Neural progenitor cell (in vitro differentiated cells): ENCODE results near the gene MSN. TPM values are rescaled to one million over a fixed set of nuclear protein-coding genes. Genes with fewer than 3 reads are reported as not detected.

Source experiments
- DNase-seq: peaks from one replicate; pipeline ENCODE4 v3.0.0-alpha.2; 2016; ENCODE audit warnings: low spot score
- H2AFZ ChIP-seq: fragments of 200-600 bp; sonication (generic); replicated peaks from 2 replicates; pipeline ENCODE4 v1.6.1; 2016; ENCODE audit warnings: antibody characterized with exemption
- H3F3A ChIP-seq: fragments of 200-600 bp; sonication (generic); 2 replicates; pipeline ENCODE4 v1.6.1; 2016; ENCODE audit warnings: antibody characterized with exemption, low read depth
- H3K27ac ChIP-seq: fragments of 200-600 bp; sonication (generic); 2 replicates; pipeline ENCODE4 v1.5.1; 2016; ENCODE audit warnings: mild to moderate bottlenecking
- H3K27me3 ChIP-seq: fragments of 200-600 bp; sonication (generic); 2 replicates; pipeline ENCODE4 v1.6.1; 2016; ENCODE audit warnings: mild to moderate bottlenecking, moderate library complexity
- H3K36me3 ChIP-seq: fragments of 200-600 bp; sonication (generic); 2 replicates; pipeline ENCODE4 v1.5.1; 2016
- H3K4me1 ChIP-seq: fragments of 200-600 bp; sonication (generic); 2 replicates; pipeline ENCODE4 v1.6.1; 2016; ENCODE audit warnings: mixed run types
- H3K4me2 ChIP-seq: fragments of 200-600 bp; sonication (generic); 2 replicates; pipeline ENCODE4 v1.6.1; 2016
- H3K4me3 ChIP-seq: fragments of 200-600 bp; sonication (generic); 2 replicates; pipeline ENCODE4 v1.5.1; 2016
- H3K79me2 ChIP-seq: fragments of 200-600 bp; sonication (generic); 2 replicates; pipeline ENCODE4 v1.6.1; 2016; ENCODE audit warnings: low read depth
- H3K9ac ChIP-seq: fragments of 200-600 bp; sonication (generic); 2 replicates; pipeline ENCODE4 v1.6.1; 2016
- H3K9me3 ChIP-seq: fragments of 200-600 bp; sonication (generic); 2 replicates; pipeline ENCODE4 v1.5.1; 2016; ENCODE audit warnings: low read depth
- H4K20me1 ChIP-seq: fragments of 200-600 bp; sonication (generic); 2 replicates; pipeline ENCODE4 v1.6.1; 2016; ENCODE audit warnings: low read depth
- H3K27ac Mint-ChIP-seq: 3 replicates; pipeline ENCODE4 v1.8.0; 2021; ENCODE audit warnings: mixed read lengths
- H3K27me3 Mint-ChIP-seq: 2 replicates; pipeline ENCODE4 v1.8.0; 2022; ENCODE audit warnings: low read depth, mild to moderate bottlenecking, inconsistent platforms, moderate library complexity, mixed read lengths; ENCODE audit not compliant: insufficient read depth
- H3K36me3 Mint-ChIP-seq: 3 replicates; pipeline ENCODE4 v1.8.0; 2021; ENCODE audit warnings: mixed read lengths
- H3K4me1 Mint-ChIP-seq: 3 replicates; pipeline ENCODE4 v1.8.0; 2021; ENCODE audit warnings: mixed read lengths
- H3K4me3 Mint-ChIP-seq: 3 replicates; pipeline ENCODE4 v1.8.0; 2021; ENCODE audit warnings: mild to moderate bottlenecking, moderate library complexity, mixed read lengths
- H3K9me3 Mint-ChIP-seq: 3 replicates; pipeline ENCODE4 v1.8.0; 2020; ENCODE audit warnings: mixed read lengths
- CTCF ChIP-seq: fragments of 200-600 bp; sonication (generic); IDR thresholded peaks from 2 replicates; pipeline ENCODE4 v1.5.1; 2017; ENCODE audit warnings: antibody characterized with exemption, mild to moderate bottlenecking
- EZH2 ChIP-seq: fragments of 200-600 bp; sonication (generic); IDR thresholded peaks from 2 replicates; pipeline ENCODE4 v1.6.1; 2017; ENCODE audit warnings: antibody characterized with exemption, mild to moderate bottlenecking, moderate library complexity
- EZH2phosphoT487 ChIP-seq: fragments of 200-600 bp; sonication (generic); IDR thresholded peaks from 2 replicates; pipeline ENCODE4 v1.6.1; 2017; ENCODE audit warnings: antibody characterized with exemption
- total RNA-seq: library from RNA; depleted of rRNA; stranded (reverse); fragments of >200 nt; gene quantifications from 2 replicates; pipeline ENCODE4 v1.2.3, GENCODE V29; 2015; ENCODE audit warnings: low replicate concordance

MSN gene
- total RNA-seq, 1 donor from 2014 or later, result 97.4 TPM

GRCh38 chrX:65769564-65770292 is 102.3 kb downstream of the MSN start:
- TF ChIP-seq CTCF (no peak), EZH2 (no peak), EZH2phosphoT487 (no peak)
- no peak overlapping the region for H3K9ac ChIP-seq
- no peaks in the 10 kb centered on the region for H3K9me3 Mint-ChIP-seq
- H3K36me3 Mint-ChIP-seq, result no peaks in the 10 kb centered on the region
- DNase-seq, result no peak
- no peaks in the 10 kb centered on the region for H4K20me1 ChIP-seq
- H3F3A ChIP-seq, result no peaks in the 10 kb centered on the region
- H3K4me2 ChIP-seq, result no peak overlapping the region
- no peaks in the 10 kb centered on the region for H3K79me2 ChIP-seq
- H3K27ac ChIP-seq, result no peak overlapping the region
- no peaks in the 10 kb centered on the region for H3K4me1 Mint-ChIP-seq
- no peak overlapping the region for H3K27ac Mint-ChIP-seq
- H3K27me3 ChIP-seq, result no peaks in the 10 kb centered on the region
- peaks cover 6% of the 10 kb centered on the region for H3K9me3 ChIP-seq
- H3K27me3 Mint-ChIP-seq, result no peaks in the 10 kb centered on the region
- H3K4me3 Mint-ChIP-seq, result no peak overlapping the region
- no peaks in the 10 kb centered on the region for H3K36me3 ChIP-seq
- no peak overlapping the region for H2AFZ ChIP-seq
- no peaks in the 10 kb centered on the region for H3K4me1 ChIP-seq
- H3K4me3 ChIP-seq, result no peak overlapping the region

GRCh38 chrX:65772842-65773241 is 105.4 kb downstream of the MSN start:
- Histone ChIP-seq H2AFZ (no peak overlapping the region), H3K36me3 (no peaks in the 10 kb centered on the region), H3K9ac (no peak overlapping the region), H3K79me2 (no peaks in the 10 kb centered on the region), H3K27ac (no peak overlapping the region), H3K4me3 (no peak overlapping the region), H3K27me3 (no peaks in the 10 kb centered on the region), H3K4me1 (no peaks in the 10 kb centered on the region), H3K4me2 (no peak overlapping the region), H4K20me1 (no peaks in the 10 kb centered on the region), H3F3A (no peaks in the 10 kb centered on the region), H3K9me3 (no peaks in the 10 kb centered on the region)
- H3K27ac Mint-ChIP-seq, result no peak overlapping the region
- no peak overlapping the region for H3K4me3 Mint-ChIP-seq
- TF ChIP-seq CTCF (no peak), EZH2 (no peak), EZH2phosphoT487 (no peak)
- no peaks in the 10 kb centered on the region for H3K9me3 Mint-ChIP-seq
- no peaks in the 10 kb centered on the region for H3K36me3 Mint-ChIP-seq
- H3K27me3 Mint-ChIP-seq, result no peaks in the 10 kb centered on the region
- no peaks in the 10 kb centered on the region for H3K4me1 Mint-ChIP-seq
- no peak for DNase-seq

GRCh38 chrX:65781845-65782244 is 114.4 kb downstream of the MSN start:
- no peaks in the 10 kb centered on the region for H3K27me3 ChIP-seq
- Mint-ChIP-seq H3K4me1 (no peaks in the 10 kb centered on the region), H3K36me3 (no peaks in the 10 kb centered on the region), H3K27me3 (no peaks in the 10 kb centered on the region), H3K27ac (no peak overlapping the region), H3K4me3 (no peak overlapping the region), H3K9me3 (no peaks in the 10 kb centered on the region)
- H3K27ac ChIP-seq, result no peak overlapping the region
- no peak overlapping the region for H3K9ac ChIP-seq
- H3K4me3 ChIP-seq, result no peak overlapping the region
- no peak for DNase-seq
- no peaks in the 10 kb centered on the region for H3K36me3 ChIP-seq
- no peak for TF ChIP-seq EZH2phosphoT487
- no peak for TF ChIP-seq CTCF
- no peak for TF ChIP-seq EZH2
- H3K79me2 ChIP-seq, result no peaks in the 10 kb centered on the region
- no peak overlapping the region for H2AFZ ChIP-seq
- no peaks in the 10 kb centered on the region for H4K20me1 ChIP-seq
- no peaks in the 10 kb centered on the region for H3K4me1 ChIP-seq
- H3K4me2 ChIP-seq, result no peak overlapping the region
- no peaks in the 10 kb centered on the region for H3F3A ChIP-seq
- peaks cover 9% of the 10 kb centered on the region for H3K9me3 ChIP-seq
